ENCODE measurements around the gene LIN7C.

Gene LIN7C, protein sequence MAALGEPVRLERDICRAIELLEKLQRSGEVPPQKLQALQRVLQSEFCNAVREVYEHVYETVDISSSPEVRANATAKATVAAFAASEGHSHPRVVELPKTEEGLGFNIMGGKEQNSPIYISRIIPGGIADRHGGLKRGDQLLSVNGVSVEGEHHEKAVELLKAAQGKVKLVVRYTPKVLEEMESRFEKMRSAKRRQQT

DNA sequence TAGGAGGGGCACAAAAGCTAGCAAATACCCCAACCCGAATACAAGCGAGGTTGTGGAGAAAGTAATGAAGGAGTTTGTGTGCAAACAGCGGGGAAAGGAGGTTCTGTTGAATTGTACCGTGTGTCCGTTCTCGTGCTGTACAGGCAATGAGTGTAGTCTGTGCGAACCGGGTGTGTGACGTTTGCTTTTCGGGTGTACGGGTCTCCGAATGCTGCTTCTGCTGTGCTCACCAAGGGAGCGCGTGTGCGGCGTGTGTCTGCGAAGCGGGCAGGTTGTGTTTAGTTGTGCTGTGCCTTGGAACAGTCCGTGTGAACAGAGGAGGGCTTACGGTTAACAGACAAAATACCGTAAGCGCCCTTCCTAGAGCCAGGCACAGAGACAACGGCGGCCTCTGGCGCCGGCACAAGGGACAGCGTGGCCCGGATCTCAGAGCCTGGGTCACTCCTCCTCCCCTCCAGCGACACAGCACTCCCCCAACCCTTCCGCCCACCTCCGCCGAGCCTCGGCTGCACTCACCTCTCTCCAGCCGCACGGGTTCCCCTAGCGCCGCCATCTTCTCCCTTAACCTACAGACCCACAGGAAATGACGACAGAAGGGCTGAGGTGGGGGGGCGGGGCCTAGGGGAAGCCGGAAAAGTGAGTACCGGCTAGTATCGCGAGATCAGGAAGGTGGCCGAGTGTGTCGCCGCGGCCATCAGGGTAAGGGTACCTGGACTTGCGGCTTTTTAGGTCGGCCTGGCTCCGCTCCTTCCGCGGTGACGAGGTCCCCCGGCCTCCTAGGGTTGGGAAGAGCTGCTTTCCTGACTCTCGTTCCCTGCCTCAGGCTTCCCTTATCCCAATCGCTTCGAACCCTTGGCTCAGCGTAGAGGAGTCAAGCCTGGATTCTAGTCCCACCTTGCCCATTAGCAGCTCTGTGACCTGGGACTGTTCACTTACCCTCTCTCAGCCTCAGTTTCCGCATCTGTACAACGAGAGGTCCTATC, at the start of gene LIN7C:
Gene LIN7C, minus strand, starts transcription at position 570 of the 983 bp plus-strand sequence. Its CDS starts 17 bp downstream, at position 553.
- Mint-ChIP-seq H3K9me3 (no peaks in the 10 kb centered on the region), H3K4me3 (peak within 1 kb of the TSS; percentile 96), H3K27ac (peak within 1 kb of the TSS; percentile 98), H3K27me3 (no peaks in the 10 kb centered on the region), H3K36me3 (peaks cover 15% of the 10 kb centered on the region), H3K4me1 (peaks cover 43% of the 10 kb centered on the region)
- CTCF ChIA-PET: interaction anchor here (0.7 kb wide), 2 partner anchors 8 to 303 kb away, joined by 3 to 4 read pairs; no protein-coding TSS in a partner anchor
- peak; percentile 98 for DNase-seq

DNA sequence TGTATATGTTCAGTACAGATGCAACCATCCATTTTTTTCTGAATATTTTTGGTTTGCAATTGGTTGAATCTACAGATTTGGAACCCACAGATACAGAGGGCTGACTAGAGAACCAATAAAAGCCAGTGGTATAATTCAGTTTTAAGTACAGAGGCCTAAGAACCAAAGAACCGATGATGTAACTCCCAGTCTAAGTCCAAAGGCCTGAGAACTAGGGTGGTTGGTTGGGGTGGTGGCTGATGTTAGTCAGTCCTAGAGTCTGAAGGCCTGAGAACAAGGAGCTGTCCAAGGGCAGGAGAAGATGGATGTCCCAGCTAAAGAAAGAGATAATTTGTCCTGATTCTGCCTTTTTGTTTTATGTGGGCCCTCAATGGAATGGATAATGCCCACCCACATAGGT, 48.7 kb upstream of the LIN7C start:
- Mint-ChIP-seq H3K27me3 (no peaks in the 10 kb centered on the region), H3K36me3 (no peaks in the 10 kb centered on the region), H3K27ac (no peak overlapping the region), H3K4me3 (no peak overlapping the region), H3K4me1 (no peaks in the 10 kb centered on the region), H3K9me3 (no peaks in the 10 kb centered on the region)
- CTCF ChIA-PET: no interaction called here
- no peak for DNase-seq

DNA sequence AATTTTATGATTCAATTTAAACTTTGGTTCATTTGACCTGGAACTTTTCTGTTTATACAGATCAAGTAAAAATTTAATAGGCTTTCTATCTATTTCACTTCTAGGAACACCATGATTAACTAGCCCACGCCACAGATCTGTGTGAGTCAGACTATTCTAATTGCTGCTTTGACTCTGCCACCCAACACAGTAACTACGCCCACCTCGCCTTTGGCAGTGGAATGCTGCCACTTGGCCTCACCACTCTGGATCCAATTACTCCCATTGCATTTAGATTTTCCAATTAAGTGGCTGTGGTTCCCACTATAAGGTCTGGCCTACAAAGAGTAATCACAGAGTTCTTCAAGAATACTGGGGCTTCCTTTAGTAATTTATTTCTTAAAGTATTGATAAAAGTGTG, 46.6 kb upstream of the LIN7C start:
- H3K9me3 Mint-ChIP-seq: no peaks in the 10 kb centered on the region
- H3K27ac Mint-ChIP-seq: no peak overlapping the region
- H3K4me3 Mint-ChIP-seq: no peak overlapping the region
- H3K36me3 Mint-ChIP-seq: no peaks in the 10 kb centered on the region
- H3K27me3 Mint-ChIP-seq: no peaks in the 10 kb centered on the region
- CTCF ChIA-PET: no interaction called here
- no peak for DNase-seq
- H3K4me1 Mint-ChIP-seq: no peaks in the 10 kb centered on the region

DNA sequence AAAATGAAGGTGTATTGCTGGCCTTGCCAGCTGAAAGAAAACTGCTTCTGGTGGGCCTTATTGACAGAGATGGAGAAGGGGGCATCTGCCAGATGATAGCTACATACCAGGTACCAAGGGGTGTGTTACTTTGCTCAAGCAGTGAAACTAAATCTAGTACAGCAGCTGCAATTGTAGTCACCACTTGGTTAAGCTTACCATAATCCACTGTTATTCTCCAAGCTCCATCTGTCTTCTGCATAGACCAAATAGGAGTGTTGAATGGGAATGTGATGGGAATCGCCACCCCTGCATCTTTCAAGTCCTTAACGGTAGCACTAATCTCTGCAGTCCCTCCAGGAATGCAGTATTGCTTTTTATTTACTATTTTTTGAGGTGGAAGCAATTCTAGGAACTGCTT, 45.8 kb upstream of the LIN7C start:
- no peaks in the 10 kb centered on the region for H3K27me3 Mint-ChIP-seq
- H3K4me1 Mint-ChIP-seq: no peaks in the 10 kb centered on the region
- H3K9me3 Mint-ChIP-seq: no peaks in the 10 kb centered on the region
- CTCF ChIA-PET: no interaction called here
- H3K36me3 Mint-ChIP-seq: no peaks in the 10 kb centered on the region
- H3K4me3 Mint-ChIP-seq: no peak overlapping the region
- no peak for DNase-seq
- no peak overlapping the region for H3K27ac Mint-ChIP-seq

DNA sequence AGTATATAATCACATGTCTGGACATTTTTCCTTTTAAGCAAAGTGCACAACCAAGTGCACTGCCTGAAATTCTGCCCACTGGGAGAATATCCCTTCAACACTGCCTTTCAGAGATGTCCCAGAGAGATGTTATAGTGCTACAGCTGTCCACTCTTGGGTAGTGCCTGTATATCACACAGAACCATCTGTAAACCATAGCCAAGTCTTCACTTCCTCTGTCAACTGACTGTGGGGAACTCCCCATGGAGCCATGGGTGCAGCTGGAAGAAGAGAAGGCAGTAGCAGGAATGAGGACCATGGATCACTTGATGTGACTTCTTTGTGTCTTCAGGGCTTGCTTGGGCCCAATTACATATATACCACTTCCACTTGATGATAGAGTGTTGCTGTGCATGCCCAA, 44.6 kb upstream of the LIN7C start:
- Mint-ChIP-seq H3K27ac (no peak overlapping the region), H3K36me3 (no peaks in the 10 kb centered on the region), H3K4me1 (no peaks in the 10 kb centered on the region), H3K27me3 (no peaks in the 10 kb centered on the region), H3K4me3 (no peak overlapping the region), H3K9me3 (no peaks in the 10 kb centered on the region)
- CTCF ChIA-PET: no interaction called here
- no peak for DNase-seq

DNA sequence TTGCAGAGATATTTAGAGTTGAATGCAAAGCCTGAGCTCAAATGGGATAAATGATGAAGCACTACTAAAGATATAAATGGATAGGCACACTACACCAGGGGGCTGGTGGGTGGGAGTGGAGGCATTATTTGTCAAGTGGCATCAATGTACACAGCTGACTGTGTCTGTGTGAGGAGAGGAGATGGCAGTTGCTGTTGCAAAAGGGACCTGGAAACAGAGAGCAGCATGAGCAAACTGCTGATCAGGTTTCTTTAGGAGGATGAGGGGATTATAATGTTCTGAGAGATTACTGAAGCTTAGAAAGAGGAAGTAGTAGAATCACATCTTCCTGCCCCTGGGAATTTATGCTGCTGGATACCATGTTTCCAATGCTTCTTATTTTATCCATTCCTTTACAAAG, 39.4 kb upstream of the LIN7C start:
- H3K27ac Mint-ChIP-seq: no peak overlapping the region
- H3K36me3 Mint-ChIP-seq: no peaks in the 10 kb centered on the region
- no peaks in the 10 kb centered on the region for H3K9me3 Mint-ChIP-seq
- no peak overlapping the region for H3K4me3 Mint-ChIP-seq
- H3K27me3 Mint-ChIP-seq: no peaks in the 10 kb centered on the region
- H3K4me1 Mint-ChIP-seq: no peaks in the 10 kb centered on the region
- CTCF ChIA-PET: no interaction called here
- no peak for DNase-seq

DNA sequence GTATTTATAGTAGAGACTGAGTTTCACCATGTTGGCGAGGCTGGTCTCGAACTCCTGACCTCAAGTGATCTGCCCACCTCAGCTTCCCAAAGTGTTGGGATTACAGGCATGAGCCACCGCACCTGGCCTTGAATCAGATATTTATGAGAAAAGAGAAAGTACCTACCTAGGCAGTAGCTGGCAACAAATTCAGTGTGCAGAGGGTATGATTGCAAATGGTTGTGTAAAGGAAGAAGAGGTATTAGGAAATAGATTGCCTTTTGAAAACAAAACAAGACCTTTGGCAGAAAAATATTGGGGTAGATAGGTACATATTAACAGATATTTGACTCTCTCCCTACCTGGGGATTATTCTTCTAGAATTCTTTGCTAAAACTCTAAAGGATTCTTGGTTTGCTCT, 38.5 kb upstream of the LIN7C start:
- no peak for DNase-seq
- H3K27me3 Mint-ChIP-seq: no peaks in the 10 kb centered on the region
- CTCF ChIA-PET: no interaction called here
- H3K4me1 Mint-ChIP-seq: no peaks in the 10 kb centered on the region
- no peak overlapping the region for H3K27ac Mint-ChIP-seq
- H3K4me3 Mint-ChIP-seq: no peak overlapping the region
- H3K9me3 Mint-ChIP-seq: no peaks in the 10 kb centered on the region
- H3K36me3 Mint-ChIP-seq: no peaks in the 10 kb centered on the region

DNA sequence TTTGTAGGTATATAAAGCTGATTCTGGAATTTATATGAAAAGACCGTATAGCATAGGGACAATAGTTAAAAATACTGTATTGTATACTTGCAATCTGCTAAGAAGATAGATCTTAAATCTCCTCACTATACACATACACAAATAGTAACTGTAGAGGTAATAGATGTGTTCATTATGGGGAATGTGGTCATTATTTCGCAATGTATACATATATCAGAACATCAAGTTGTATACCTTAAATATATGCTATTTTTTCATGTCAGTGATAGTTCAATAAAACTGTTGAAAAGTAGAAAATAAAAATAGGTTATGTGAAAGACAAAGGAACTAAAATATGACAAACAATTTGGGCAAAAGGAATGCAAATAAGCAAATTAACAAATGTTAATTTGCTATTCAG, 35.2 kb upstream of the LIN7C start:
- DNase-seq: no peak
- no peak overlapping the region for H3K27ac Mint-ChIP-seq
- CTCF ChIA-PET: no interaction called here
- no peak overlapping the region for H3K4me3 Mint-ChIP-seq
- no peaks in the 10 kb centered on the region for H3K4me1 Mint-ChIP-seq
- no peaks in the 10 kb centered on the region for H3K9me3 Mint-ChIP-seq
- H3K27me3 Mint-ChIP-seq: no peaks in the 10 kb centered on the region
- no peaks in the 10 kb centered on the region for H3K36me3 Mint-ChIP-seq

DNA sequence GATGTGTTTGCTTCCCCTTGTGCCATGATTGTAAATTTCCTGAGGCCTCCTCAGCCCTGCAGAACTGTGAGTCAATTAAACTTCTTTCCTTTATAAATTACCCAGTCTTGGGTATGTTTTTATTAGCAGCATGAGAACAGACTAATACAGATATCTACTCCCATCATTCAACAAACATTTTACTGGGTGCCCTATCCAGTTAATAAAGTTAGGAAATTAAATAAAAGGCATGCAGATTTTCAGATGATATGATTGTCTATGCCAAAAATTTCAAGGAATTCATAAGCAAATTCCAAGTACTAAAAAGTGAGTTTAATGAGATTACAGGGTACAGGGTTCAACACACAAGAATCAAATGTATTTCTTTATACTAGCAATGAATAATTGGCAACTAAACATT, 33.5 kb upstream of the LIN7C start:
- CTCF ChIA-PET: no interaction called here

DNA sequence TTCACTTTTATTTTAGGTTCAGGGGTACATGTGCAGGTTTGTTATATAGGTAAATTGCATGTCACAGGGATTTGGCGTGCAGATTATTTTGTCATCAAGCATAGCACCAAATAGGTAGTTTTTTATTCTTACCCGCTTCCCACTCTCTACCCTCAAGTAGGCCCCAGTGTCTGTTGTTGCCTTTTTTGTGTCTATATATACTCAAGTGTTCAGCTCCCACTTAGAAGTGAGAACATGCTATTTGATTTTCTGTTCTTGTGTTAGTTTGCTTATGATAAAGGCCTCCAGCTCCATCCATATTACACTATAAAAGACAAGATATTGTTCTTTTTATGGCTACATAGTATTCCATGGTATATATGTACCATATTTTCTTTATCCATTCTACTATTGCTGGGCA, 28.5 kb upstream of the LIN7C start:
- H3K36me3 Mint-ChIP-seq: no peaks in the 10 kb centered on the region
- no peak overlapping the region for H3K4me3 Mint-ChIP-seq
- DNase-seq: no peak
- no peaks in the 10 kb centered on the region for H3K4me1 Mint-ChIP-seq
- CTCF ChIA-PET: no interaction called here
- no peaks in the 10 kb centered on the region for H3K27me3 Mint-ChIP-seq
- H3K27ac Mint-ChIP-seq: no peak overlapping the region
- H3K9me3 Mint-ChIP-seq: no peaks in the 10 kb centered on the region

More for the DNA sequence above, 33.5 kb upstream of the LIN7C start:
- DNase-seq: no peak
- Mint-ChIP-seq H3K9me3 (no peaks in the 10 kb centered on the region), H3K27me3 (no peaks in the 10 kb centered on the region), H3K27ac (no peak overlapping the region), H3K36me3 (no peaks in the 10 kb centered on the region), H3K4me3 (no peak overlapping the region), H3K4me1 (no peaks in the 10 kb centered on the region)

DNA sequence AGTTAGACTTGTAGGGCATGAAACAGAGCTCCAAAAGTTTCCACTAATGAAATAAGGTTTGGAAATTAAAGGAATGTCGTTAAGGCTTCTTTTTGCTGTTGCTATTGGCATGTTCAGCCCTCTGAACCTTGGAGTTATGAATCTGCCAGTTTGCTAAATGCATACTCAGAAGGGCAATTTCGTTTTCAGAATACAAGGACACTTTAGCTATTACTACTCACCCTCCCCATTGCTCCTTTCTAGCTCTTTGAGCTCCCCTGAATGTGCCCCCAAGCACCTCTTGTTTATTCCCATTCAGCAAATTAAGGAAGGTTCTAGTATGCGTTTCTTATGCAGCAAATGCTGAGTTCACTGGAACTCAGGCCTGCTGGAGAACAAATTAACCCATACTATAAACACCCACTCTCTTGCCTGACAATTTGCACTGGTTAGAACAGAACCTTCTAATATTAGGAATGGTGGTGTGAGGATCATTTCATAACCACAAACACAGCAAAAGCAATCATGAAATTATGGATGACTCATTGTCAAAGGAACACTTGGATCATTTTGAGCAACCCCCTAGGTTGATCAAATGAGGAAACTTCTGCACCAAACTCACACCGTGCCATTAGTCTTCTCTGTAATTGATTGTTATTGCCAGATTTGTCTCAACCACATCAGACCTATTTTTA, 26.2 kb upstream of the LIN7C start:
- H3K27ac Mint-ChIP-seq: no peak overlapping the region
- no peaks in the 10 kb centered on the region for H3K27me3 Mint-ChIP-seq
- no peaks in the 10 kb centered on the region for H3K36me3 Mint-ChIP-seq
- no peaks in the 10 kb centered on the region for H3K9me3 Mint-ChIP-seq
- H3K4me1 Mint-ChIP-seq: no peaks in the 10 kb centered on the region
- no peak for DNase-seq
- H3K4me3 Mint-ChIP-seq: no peak overlapping the region
- CTCF ChIA-PET: interaction anchor here (0.9 kb wide), 1 partner anchor 35 kb away, joined by 4 read pairs; no protein-coding TSS in a partner anchor

DNA sequence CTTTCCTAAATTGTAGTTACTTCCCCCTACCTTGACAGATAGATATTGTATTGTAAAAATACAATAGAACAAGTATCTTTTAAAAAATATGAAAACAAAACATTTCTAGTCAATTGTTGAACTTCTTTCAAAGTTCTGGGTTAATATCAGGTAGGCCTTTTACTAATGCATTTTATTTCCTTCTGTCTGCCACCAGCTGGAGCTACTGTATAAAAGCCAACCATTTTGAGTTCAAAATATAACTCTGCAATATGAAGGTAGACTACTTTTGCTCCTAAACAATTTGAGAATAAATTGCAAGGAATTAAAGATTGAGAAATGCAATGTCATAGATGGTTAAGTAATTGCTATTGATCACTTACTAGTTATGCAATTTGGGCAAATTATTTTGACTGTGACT, 22.1 kb upstream of the LIN7C start:
- no peaks in the 10 kb centered on the region for H3K9me3 Mint-ChIP-seq
- H3K4me1 Mint-ChIP-seq: no peaks in the 10 kb centered on the region
- CTCF ChIA-PET: no interaction called here
- no peak for DNase-seq
- no peaks in the 10 kb centered on the region for H3K36me3 Mint-ChIP-seq
- H3K4me3 Mint-ChIP-seq: no peak overlapping the region
- no peaks in the 10 kb centered on the region for H3K27me3 Mint-ChIP-seq
- no peak overlapping the region for H3K27ac Mint-ChIP-seq

DNA sequence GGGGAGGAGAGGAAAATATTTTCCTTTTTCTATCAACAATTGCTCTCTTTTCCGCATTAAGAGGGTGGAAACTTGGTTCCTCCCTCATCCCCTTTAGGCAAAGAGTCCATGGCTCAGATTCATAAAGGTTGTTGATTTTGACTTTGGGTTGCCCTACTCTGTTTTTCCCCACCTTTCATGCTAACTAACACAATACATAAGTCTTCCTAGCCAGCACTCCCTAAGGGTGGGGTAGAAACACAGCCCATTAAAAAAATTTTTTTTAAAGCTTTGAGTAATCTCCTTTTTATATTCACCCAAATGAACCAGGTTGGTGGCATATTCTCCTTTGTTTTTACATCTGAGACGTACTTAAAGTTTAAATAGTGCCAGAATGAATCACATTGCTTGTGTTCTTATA, 20.0 kb upstream of the LIN7C start:
- no peaks in the 10 kb centered on the region for H3K27me3 Mint-ChIP-seq
- no peak for DNase-seq
- CTCF ChIA-PET: no interaction called here
- no peak overlapping the region for H3K4me3 Mint-ChIP-seq
- no peaks in the 10 kb centered on the region for H3K4me1 Mint-ChIP-seq
- H3K9me3 Mint-ChIP-seq: no peaks in the 10 kb centered on the region
- H3K36me3 Mint-ChIP-seq: no peaks in the 10 kb centered on the region
- no peak overlapping the region for H3K27ac Mint-ChIP-seq

DNA sequence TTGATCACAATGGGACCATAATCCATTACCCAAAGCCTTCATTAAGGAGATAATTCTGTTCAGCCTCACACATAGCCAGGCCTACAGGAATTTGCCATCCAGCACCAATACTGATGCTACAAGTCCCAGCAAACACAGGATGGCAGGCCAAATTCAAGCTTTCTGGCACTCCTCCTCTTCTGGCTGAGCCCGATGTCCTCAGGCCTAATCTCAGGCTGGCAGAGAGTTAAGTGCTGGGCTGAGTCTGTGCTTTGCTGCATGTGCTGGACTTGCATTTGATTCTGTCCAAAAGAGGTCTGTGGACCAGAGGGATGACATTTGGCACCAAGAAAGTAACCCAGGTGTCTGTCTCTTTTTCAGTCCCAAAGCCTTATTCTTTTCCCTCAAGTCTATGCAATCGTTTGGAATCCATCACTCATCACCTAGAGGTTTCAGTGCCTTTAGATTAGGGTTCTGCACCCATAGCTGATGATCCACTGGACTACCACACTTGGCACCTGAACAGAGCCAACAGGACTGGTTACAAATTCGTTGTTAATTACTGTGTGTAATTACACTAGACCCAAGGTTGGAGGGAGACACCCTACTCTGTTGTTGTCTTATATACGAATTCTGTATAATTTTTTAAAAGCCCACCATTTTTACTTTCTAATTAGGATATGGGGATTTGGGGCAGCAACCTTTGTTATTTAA, 19.4 kb upstream of the LIN7C start:
- Mint-ChIP-seq H3K4me3 (no peak overlapping the region), H3K36me3 (no peaks in the 10 kb centered on the region), H3K9me3 (no peaks in the 10 kb centered on the region), H3K27ac (no peak overlapping the region), H3K27me3 (no peaks in the 10 kb centered on the region), H3K4me1 (no peaks in the 10 kb centered on the region)
- no peak for DNase-seq
- CTCF ChIA-PET: no interaction called here
